ENCODE results near the gene KCNQ2.

GRCh38 chr20:63518946-63519667 is 46.7 kb upstream of the KCNQ2 start:
- TF ChIP-seq POLR2A (IDR thresholded peaks at IDR 0.05) (no peak), CTCF (IDR thresholded peaks at IDR 0.05) (no peak)

All from stomach (tissue), 4 donors.